Caki2 (cell line): ENCODE measurements around the gene TUBB4A. TPM values are rescaled to one million over a fixed set of nuclear protein-coding genes. Genes with fewer than 3 reads are reported as not detected.
"Not testable (repeated sequence)": the region's sequence is repeated elsewhere in the genome, so short reads cannot be mapped to it uniquely, and the experiment has no call there.

Source experiments
- DNase-seq: peaks from one replicate; pipeline ENCODE4 v3.0.0-alpha.2; 2015; ENCODE audit warnings: low read depth
- in situ Hi-C: cut with HindIII; loops from 2 replicates; pipeline ENCODE4 v1.10.0; 2016; ENCODE audit warnings: low sequenced_read_pairs, low pct_unique_long_range_greater_than_20kb, mixed read lengths
- total RNA-seq: library from RNA; depleted of rRNA; stranded (reverse); fragments of >200 nt; shearing (Covaris generic); gene quantifications from 2 replicates; pipeline ENCODE4 v1.2.3, GENCODE V29; 2014; ENCODE audit warnings: low replicate concordance

Gene TUBB4A
- total RNA-seq, 1 experiment from 2014 or later: 0.41 TPM

GRCh38 chr19:6528544-6529121 is 26.5 kb upstream of the TUBB4A start:
- in situ Hi-C loops: no loop called here
- peak; percentile 88 for DNase-seq

- in situ Hi-C loops: no loop called here
- DNase-seq: peak; percentile 80
These were observed 25.9 kb upstream of the TUBB4A start for GRCh38 chr19:6527893-6528543.

DNA sequence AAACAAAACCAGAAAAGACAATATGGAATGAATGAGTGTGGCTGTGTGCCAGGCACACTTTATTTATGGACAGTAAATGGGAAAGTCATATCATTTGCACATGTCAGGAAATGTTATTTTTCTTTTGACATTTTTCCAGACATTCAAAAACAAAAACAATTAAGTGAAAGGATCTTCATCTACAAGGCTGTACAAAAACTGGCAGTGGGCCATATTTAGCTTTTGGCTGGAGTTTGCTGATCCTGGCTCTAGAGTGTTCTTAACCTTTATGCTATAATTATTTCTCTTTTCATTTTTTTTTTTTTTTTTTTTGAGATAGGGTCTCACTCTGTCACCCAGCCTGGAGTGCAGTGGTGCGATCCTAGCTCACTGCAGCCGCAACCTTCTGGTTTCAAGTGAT is 22.2 kb upstream of the TUBB4A start:
- in situ Hi-C loops: no loop called here
- no peak for DNase-seq

DNA sequence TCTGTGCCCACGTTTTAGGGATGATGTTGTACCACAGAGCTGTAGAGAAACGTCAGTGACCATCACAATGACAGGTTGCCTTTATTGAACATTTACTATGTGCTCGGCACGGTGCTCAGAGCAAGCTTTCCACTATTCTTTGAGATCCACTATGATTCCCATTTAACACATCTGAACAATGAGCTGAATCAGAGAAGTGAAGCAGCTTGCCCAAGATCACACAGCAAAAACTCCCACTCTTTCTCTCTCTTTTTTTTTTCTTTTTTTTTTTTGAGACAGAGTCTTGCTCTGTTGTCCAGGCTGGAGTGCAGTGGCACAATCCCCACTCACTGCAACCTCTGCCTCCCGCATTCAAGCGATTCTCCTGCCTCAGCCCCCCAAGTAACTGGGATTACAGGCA is 20.6 kb upstream of the TUBB4A start:
- no peak for DNase-seq
- in situ Hi-C loops: no loop called here

GRCh38 chr19:6521718-6522646 is 19.9 kb upstream of the TUBB4A start:
- DNase-seq: peak; percentile 89
- in situ Hi-C loops: no loop called here

GRCh38 chr19:6519289-6519688 is 17.2 kb upstream of the TUBB4A start:
- DNase-seq: peak; percentile 76
- in situ Hi-C loops: no loop called here

DNA sequence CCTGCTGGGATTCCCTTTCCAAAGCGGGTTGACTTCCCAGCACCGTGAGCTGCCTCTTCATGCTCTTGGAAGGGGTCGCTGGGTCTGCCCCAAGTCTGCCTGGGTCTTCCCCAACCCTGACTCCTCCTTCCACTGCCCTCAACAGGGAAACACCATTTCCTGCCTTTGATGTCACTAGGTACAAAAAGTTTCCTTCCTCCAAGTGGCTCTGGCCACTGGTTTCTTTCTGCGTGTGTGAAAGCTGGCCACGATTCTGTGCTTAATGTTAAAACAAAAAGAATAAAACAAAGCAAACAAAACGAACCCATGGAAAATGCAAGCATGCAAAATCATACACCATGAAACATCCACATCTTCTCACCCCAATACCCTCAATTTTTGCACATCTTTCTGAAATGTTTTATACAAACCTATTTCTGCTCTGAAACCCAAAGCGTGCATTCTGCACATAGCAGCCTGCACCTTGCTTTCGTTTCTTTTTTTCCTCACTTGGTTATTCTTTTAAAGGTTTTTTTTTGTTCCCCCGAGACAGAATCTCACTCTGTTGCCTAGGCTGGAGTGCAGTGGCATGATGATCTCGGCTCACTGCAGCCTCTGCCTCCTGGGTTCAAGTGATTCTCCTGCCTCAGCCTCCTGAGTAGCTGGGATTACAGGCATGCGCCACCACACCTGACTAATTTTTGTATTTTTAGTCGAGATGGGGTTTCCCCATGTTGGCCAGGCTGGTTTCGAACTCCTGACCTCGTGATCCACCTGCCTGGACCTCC is 16.2 kb upstream of the TUBB4A start:
- in situ Hi-C loops: no loop called here
- DNase-seq: no peak

DNA sequence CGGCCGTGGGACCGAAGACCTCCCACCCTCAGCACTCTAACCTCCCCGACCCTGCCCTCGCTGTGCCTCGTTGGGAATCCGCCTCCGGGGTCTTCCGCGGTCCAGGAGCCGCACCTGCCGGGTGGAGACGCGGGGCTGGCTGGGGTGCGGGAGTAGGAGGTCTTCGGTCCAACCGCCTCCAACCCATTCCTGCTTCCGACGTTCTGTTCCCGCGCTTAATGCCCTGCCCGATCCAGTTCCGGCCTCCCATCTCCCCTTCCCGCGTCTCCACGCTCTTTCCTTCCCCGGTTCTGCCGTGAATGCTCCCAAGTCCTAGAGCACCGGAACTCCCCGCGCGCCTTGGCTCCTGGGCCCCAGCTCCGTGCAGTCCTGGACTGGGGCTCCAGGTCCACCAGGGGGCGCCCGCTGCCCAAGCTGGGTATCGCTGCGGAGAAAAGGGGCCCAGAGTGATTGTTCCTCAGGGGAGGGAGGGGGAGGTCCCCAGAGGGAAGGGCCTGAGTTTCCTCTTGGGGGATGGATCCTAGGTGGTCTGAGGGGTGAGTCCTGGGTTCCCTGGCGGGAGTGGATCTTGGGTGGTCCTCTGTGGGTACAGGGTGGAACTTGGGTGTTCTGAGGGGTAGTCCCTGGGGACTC is 14.7 kb upstream of the TUBB4A start:
- in situ Hi-C loops: no loop called here

GRCh38 chr19:6516018-6516658 is 14.0 kb upstream of the TUBB4A start:
- peak; percentile 96 for DNase-seq
- in situ Hi-C loops: no loop called here

More for the DNA sequence above, 14.7 kb upstream of the TUBB4A start:
- DNase-seq: peak; percentile 80

DNA sequence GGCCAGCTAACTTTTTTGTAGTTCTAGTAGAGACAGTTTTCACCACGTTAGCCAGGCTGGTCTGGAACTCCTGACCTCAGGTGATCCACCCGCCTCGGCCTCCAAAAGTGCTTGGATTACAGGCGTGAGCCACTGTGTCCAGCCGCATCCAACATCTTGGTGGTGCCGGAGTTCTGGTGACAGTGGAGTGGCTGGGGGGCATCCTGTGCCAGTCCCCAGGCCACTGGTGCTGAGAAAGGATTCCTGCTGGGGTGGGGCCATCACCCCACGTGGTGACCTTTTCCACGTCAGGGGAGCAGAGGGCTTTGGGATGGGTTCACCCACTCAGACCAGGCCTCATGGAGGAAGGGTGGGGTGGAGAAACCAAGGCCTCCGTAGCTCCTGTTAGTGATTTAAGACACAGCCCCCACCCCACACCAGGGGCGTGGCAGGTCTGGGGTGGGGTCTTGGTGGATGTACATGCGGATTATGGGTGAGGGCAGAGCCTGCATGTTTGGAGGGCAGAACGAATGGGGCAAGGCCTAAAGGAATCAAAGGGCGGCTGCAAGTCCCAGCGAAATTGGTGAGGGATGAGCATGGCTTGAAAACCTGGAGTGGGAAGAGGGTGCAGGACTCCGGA is 12.9 kb upstream of the TUBB4A start:
- DNase-seq: no peak
- in situ Hi-C loops: no loop called here

DNA sequence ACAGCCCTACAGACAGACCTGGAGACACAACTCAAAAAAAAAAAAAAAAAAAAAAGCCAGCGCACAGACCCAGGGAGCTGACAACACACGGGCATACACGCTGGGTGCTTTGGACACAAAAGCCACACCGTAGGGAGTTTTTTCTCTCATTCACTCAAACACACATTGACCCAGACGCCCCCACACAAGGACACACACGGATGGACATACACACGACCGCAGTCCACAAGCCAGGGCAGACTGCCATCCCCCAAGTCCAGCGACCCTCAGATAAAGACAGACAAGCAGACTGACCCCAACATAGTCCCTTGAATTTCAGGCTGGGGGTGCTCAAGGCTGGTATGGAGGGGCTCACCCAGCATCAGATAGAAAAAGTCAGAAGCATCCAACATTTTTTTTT is 12.0 kb upstream of the TUBB4A start:
- in situ Hi-C loops: no loop called here
- no peak for DNase-seq

DNA sequence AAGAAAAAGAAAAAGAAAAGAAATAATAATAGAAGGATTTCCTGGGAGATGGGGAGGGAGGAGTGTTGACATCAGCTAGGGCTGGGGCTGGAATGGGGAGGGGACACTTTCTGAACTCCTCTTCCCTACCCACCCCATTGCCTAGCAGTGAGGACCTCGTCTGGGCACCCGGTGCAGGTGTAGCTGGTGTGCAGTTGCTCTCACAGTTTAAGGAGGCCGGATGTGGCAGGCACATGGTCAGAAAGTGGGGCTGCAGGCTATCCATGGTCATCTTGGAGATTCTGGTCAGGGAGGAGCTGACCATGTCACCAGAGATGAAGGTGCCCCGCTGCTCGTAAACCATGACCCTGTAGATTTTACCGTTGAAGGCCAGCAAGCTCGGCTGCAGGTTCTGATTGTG is 8.5 kb upstream of the TUBB4A start:
- in situ Hi-C loops: no loop called here

DNA sequence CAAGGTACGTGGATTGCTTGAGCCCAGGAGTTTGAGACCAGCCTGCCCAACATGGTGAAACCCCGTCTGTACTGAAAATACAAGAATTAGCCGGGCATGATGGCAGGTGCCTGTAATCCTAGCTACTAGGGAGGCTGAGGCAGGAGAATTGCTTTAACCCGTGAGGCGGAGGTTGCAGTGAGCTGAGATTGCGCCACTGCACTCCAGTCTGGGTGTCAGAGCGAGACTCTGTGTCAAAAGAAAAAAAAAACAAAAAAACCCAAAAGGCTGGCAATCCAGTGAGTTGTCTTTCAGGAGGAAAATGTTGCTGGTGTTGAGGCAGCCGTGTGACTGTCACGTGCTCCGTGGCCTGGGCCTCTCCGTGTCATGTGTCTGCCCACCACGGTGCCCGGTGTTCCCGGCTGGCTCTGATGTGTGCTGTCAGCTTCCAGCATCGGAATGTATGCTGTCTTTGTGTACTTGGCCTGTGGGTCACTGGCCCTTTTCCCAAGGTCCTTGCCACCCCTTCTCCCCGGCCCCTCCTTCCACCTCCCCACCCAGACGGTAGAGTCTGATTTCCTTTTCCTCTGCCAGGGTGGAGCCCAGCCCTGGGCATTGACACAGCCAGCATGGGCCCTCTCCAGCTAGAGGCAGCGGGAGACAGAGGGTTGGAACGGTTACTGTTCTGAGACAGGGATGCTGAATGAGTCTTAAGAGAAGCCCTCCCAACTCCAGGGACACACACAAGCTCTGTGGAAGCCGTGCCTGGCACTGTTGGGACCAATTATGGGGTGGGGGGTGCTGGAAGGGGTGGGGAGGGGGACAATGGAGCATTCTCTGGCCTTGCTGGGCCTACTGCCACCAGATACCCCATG is 7.2 kb upstream of the TUBB4A start:
- in situ Hi-C loops: no loop called here

More for the DNA sequence above, 8.5 kb upstream of the TUBB4A start:
- DNase-seq: no peak

DNA sequence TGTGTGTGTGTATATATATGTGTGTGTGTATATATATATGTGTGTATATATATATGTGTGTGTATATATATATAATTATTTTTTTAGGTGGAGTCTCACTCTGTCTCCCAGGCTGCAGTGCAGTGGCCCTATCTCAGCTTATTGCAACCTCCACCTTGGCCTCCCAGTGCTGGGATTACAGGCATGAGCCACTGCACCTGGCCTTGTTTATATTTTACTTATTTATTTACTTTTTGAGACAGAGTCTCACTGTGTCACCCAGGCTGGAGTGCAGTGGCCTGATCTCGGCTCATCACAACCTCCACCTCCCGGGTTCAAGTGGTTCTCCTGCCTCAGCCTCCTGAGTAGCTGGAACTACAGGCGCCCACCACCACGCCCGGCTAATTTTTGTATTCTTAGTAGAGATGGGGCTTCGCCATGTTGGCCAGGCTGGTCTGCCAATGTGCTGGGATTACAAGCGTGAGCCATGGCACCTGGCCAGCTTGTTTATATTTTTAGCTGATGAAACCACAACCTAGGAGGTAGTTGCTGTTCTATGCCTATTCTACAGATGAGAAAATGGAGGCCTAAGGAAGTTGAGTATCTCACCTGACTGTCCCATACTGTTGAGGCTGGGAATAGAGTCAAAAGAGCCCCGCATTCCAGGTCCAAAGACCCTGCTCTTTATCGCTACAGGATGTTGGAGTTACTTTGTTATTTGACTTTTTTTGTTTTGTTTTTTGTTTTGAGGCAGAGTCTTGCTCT is 6.1 kb upstream of the TUBB4A start:
- in situ Hi-C loops, DNase-seq: not testable (repeated sequence)

More for the DNA sequence above, 7.2 kb upstream of the TUBB4A start:
- DNase-seq: no peak

DNA sequence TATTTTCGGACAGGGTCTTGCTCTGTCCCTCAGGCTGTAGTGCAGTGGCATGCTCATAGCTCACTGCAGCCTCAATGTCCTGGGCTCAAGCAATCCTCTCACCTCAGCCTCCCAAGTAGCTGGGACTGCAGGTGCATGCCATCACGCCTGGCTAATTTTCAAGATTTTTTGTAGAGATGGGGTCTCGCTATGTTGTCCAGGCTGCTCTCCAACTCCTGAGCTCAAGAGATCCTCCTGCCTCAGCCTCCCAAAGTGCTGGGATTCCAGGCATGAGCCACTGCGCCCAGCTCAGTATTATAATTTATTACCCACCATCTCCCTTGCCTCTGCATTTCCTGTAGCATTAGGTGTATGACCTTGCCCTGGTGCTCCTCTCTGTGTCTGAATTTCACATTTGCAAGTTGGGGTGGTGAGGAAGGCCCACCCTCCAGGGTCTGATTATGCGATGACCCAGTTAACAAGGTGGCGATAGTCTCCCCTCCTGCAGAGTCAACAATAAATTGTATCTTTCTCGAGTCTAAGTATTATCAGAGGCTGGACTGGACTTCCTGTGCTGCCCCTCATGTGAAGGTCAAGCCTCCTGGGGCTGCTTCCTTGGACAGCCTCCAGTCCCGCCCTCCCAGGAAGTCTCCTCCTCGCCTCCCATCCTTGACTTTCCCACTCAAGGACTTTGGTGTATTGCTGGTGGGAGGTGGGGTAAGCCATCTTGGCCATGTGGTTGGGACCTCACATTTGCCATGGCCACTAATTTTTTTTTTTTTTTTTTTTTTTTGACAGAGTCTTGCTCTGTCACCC is 1.5 kb upstream of the TUBB4A start:
- no peak for DNase-seq
- in situ Hi-C loops: no loop called here
